NCI-H2227 (cell line): ENCODE measurements around the gene TCERG1L.
"Not testable (repeated sequence)": the region's sequence is repeated elsewhere in the genome, so short reads cannot be mapped to it uniquely, and the experiment has no call there.

Experiments
- DNase-seq: peaks from one replicate; lab custom pipeline; 2025; ENCODE audit not compliant: unreplicated experiment; lab: John Stamatoyannopoulos, UW

TCERG1L gene

GRCh38 chr10:131193923-131194322 lies 117.6 kb downstream of the TCERG1L start:
- DNase-seq, result no peak

GRCh38 chr10:131188494-131188893 lies 123.0 kb downstream of the TCERG1L start:
- DNase-seq, result no peak

GRCh38 chr10:131187926-131188325 lies 123.6 kb downstream of the TCERG1L start:
- DNase-seq, result no peak

- DNase-seq, result no peak
These were observed 124.2 kb downstream of the TCERG1L start for GRCh38 chr10:131187274-131187673.

GRCh38 chr10:131186547-131187253 lies 124.8 kb downstream of the TCERG1L start:
- no peak for DNase-seq

GRCh38 chr10:131184503-131184902 lies 127.0 kb downstream of the TCERG1L start:
- DNase-seq, result no peak

- DNase-seq, result no peak
These were observed 127.9 kb downstream of the TCERG1L start for GRCh38 chr10:131183546-131184045.

- no peak for DNase-seq
These were observed 130.1 kb downstream of the TCERG1L start for GRCh38 chr10:131181456-131181855.

GRCh38 chr10:131180740-131181415 lies 130.6 kb downstream of the TCERG1L start:
- DNase-seq, result no peak

GRCh38 chr10:131180086-131180485 lies 131.4 kb downstream of the TCERG1L start:
- no peak for DNase-seq

GRCh38 chr10:131179361-131179760 lies 132.2 kb downstream of the TCERG1L start:
- no peak for DNase-seq

- DNase-seq, result no peak
These were observed 132.8 kb downstream of the TCERG1L start for GRCh38 chr10:131178521-131179331.

- no peak for DNase-seq
These were observed 133.8 kb downstream of the TCERG1L start for GRCh38 chr10:131177431-131178327.

- DNase-seq, result no peak
These were observed 134.6 kb downstream of the TCERG1L start for GRCh38 chr10:131176907-131177306.

GRCh38 chr10:131176324-131176723 lies 135.2 kb downstream of the TCERG1L start:
- DNase-seq, result not testable (repeated sequence)

GRCh38 chr10:131175891-131176290 lies 135.6 kb downstream of the TCERG1L start:
- no peak for DNase-seq

- no peak for DNase-seq
These were observed 136.6 kb downstream of the TCERG1L start for GRCh38 chr10:131174651-131175540.

GRCh38 chr10:131174211-131174565 lies 137.3 kb downstream of the TCERG1L start:
- no peak for DNase-seq

- DNase-seq, result no peak
These were observed 137.9 kb downstream of the TCERG1L start for GRCh38 chr10:131173484-131174210.
